OCI-LY1 (cell line): Measurements from ENCODE around the gene PREB.
"Not testable (repeated sequence)": the region's sequence is repeated elsewhere in the genome, so short reads cannot be mapped to it uniquely, and the experiment has no call there.

Experiments
- EZH2 ChIP-seq: fragments of 200-600 bp; sonication (generic), shearing (Covaris generic); IDR thresholded peaks from 2 replicates; pipeline ENCODE4 v1.8.0; 2017; ENCODE audit warnings: borderline replicate concordance, mixed run types, mild to moderate bottlenecking, antibody characterized with exemption, low read length, moderate library complexity, mixed read lengths
- TF ChIP-seq, protein P1 (sequence below): fragments of 200-600 bp; sonication (generic), shearing (Covaris generic); IDR thresholded peaks from 2 replicates; pipeline ENCODE4 v1.5.1; 2017; ENCODE audit warnings: mild to moderate bottlenecking, antibody characterized with exemption, low read length, moderate library complexity, mixed read lengths

DNA sequence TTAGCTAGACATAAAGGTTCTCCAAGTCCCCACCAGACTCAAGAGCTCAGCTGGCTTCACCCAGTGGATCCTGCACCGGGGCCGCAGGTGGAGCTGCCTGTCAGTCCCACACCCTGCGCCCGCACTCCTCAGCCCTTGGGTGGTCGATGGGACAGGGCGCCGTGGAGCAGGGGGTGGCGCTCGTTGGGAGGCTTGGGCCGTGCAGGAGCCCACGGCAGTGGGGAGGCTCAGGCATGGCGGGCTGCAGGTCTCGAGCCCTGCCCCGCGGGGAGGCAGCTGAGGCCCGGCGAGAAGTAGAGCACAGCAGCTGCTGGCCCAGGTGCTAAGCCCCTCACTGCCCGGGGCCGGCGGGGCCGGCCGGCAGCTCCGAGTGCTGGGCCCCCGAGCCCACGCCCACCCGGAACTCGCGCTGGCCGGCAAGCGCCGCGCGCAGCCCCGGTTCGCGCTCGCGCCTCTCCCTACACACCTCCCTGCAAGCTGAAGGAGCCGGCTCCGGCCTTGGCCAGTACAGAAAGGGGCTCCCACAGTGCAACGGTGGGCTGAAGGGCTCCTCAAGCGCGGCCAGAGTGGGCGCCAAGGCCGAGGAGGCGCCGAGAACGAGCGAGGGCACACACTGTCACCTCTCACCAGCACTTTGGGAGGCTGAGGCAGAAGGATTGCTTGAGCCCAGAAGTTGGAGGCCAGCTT is 22.9 kb downstream of the PREB start:
- TF ChIP-seq, protein P1, sequence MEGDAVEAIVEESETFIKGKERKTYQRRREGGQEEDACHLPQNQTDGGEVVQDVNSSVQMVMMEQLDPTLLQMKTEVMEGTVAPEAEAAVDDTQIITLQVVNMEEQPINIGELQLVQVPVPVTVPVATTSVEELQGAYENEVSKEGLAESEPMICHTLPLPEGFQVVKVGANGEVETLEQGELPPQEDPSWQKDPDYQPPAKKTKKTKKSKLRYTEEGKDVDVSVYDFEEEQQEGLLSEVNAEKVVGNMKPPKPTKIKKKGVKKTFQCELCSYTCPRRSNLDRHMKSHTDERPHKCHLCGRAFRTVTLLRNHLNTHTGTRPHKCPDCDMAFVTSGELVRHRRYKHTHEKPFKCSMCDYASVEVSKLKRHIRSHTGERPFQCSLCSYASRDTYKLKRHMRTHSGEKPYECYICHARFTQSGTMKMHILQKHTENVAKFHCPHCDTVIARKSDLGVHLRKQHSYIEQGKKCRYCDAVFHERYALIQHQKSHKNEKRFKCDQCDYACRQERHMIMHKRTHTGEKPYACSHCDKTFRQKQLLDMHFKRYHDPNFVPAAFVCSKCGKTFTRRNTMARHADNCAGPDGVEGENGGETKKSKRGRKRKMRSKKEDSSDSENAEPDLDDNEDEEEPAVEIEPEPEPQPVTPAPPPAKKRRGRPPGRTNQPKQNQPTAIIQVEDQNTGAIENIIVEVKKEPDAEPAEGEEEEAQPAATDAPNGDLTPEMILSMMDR = not testable (repeated sequence)
- TF ChIP-seq EZH2 = not testable (repeated sequence)
